ENCODE data around the gene CPEB4.

- TF ChIP-seq CTCF (IDR thresholded peaks at IDR 0.05) (no peak), REST (IDR thresholded peaks at IDR 0.05; ENCODE audit: insufficient read depth in 1 of 2, low read depth in 2 of 2, low read length in 1 of 2) (no peak)
Measured at GRCh38 chr5:173909199-173909598, 21.1 kb downstream of the CPEB4 start.

Data from Panc1 (cell line).